ENCODE measurements around the gene GPR35.

Gene GPR35

DNA sequence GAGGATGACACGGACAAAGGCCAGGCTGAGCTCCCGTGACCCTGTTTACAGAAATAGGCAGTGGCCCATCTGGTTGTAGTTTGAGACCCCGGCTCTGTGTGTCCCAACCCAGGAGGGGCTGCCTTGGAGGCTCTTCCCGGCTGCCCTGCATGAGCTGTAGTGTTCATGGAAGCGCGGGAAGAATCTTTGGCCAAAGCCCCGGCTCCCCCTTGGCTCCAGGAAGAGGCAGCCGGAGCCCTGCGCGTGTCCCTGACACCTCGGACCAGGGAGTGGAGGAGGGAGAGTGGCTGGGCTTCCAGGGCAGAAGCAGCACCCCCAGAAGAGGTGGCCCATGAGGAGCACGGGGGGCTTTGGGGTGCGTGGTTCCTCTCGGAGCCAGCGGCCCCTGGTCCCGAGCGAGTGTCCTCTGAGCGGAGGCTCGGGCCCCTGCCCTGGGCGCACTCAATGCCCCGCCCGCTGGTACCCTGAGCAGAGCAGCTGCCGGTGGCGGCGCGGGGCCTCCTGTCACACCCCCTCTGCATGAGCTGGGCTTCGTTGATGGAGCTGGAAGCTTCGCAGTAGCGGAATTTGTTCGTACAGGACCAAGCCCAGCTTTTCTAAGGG lies 21.7 kb downstream of the GPR35 start:
- Mint-ChIP-seq H3K36me3 (ENCODE audit: low read depth) (no peaks in the 10 kb centered on the region), H3K9me3 (peaks cover 12% of the 10 kb centered on the region), H3K4me3 (no peak overlapping the region), H3K27me3 (ENCODE audit: low read depth, poor library complexity) (peaks cover 64% of the 10 kb centered on the region), H3K4me1 (peaks cover 30% of the 10 kb centered on the region), H3K27ac (no peak overlapping the region)
- TF ChIP-seq, protein P1, sequence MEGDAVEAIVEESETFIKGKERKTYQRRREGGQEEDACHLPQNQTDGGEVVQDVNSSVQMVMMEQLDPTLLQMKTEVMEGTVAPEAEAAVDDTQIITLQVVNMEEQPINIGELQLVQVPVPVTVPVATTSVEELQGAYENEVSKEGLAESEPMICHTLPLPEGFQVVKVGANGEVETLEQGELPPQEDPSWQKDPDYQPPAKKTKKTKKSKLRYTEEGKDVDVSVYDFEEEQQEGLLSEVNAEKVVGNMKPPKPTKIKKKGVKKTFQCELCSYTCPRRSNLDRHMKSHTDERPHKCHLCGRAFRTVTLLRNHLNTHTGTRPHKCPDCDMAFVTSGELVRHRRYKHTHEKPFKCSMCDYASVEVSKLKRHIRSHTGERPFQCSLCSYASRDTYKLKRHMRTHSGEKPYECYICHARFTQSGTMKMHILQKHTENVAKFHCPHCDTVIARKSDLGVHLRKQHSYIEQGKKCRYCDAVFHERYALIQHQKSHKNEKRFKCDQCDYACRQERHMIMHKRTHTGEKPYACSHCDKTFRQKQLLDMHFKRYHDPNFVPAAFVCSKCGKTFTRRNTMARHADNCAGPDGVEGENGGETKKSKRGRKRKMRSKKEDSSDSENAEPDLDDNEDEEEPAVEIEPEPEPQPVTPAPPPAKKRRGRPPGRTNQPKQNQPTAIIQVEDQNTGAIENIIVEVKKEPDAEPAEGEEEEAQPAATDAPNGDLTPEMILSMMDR (IDR thresholded peaks at IDR 0.05), result no peak
- no peak for DNase-seq

DNA sequence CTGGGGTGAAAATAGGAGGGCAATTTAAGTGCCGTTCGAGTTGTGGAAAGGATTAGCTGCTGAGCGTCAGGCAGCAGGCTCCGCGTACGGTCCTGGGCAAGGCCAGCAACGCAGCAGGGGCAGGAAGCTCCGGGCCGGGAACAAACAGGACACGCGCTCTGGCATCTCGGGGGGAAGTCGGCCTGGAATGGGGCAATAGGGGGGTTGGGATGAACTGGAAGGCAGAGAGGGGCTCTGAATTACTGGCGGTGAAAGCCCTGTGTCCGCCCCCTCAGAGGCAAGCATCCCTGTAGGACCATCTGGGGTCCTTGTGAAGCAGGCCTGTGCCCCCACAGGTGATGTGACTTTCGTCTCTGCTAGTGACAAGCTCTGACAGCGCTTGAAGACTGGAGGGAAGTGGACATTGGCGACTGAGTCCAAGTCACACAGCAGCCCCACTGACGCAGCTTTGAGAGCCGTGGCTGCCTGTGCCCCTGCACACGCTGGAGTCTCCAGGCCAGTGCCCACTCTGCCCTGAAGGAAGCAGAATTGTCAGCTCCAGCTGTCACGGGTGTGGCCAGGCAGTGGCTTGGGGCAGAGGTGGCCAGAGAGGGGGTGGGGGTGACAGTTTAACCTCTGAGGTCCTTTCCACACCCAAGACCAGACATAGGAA lies 22.3 kb downstream of the GPR35 start:
- H3K27ac Mint-ChIP-seq, result no peak overlapping the region
- TF ChIP-seq, protein P1 (IDR thresholded peaks at IDR 0.05), result no peak
- no peak overlapping the region for H3K4me3 Mint-ChIP-seq
- peaks cover 17% of the 10 kb centered on the region for H3K9me3 Mint-ChIP-seq
- no peaks in the 10 kb centered on the region for H3K36me3 Mint-ChIP-seq (ENCODE audit: low read depth)
- no peak for DNase-seq
- peaks cover 64% of the 10 kb centered on the region for H3K27me3 Mint-ChIP-seq (ENCODE audit: low read depth, poor library complexity)
- H3K4me1 Mint-ChIP-seq, result peaks cover 30% of the 10 kb centered on the region

DNA sequence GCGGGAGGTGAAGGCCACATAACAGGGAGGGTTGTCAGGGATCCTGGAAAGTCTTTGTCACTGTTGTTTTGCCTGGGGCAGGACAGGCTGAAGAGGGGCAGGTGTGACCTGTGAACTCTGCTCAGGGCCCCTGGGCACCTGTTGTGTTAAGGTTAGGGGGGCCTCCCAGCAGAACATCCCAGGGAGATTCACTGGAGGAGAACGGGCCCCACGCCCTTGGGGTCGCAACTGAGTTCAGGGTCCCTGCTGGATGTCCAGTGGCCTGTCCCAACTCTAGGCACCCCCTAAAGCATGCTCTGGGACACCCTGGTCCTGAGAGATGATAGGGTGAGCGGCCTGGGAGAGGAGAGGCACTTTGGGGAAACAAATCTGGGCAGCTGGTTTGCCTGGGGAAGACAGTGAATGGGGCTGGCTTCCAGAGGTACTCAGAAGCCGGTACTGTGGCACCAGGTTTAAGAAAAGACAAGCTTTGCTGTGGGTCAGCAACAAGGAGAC lies 22.9 kb downstream of the GPR35 start:
- H3K9me3 Mint-ChIP-seq, result peaks cover 22% of the 10 kb centered on the region

DNA sequence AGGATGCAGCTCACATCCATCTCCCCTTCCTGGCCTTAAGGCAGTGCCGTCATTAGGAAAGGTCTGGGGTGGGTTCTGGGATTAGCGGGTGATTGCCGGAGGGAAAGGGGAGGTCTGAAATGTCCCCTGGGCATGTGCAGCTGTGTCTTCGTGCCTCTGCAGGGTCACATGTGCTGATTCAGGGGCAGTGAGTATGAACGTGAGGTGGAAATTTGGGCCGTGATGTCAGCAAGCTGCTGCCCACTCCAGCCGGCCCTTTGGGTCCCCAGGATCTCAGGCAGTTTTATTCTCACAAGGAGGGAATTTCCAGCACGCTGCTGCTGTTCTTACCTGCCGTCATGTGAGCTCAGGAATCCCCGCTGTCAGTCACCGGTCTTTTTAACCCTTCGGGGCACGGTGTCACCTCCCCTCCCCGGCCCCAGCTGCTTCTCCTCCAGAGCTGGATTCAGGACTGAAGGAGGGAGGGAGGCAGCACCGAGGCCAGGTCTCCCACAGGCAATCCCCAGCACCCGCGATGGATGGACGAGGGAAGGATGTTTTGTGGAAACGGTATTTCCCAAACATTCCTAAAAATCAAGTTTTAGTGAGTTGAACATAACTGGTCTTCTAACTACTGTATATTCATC lies 23.5 kb downstream of the GPR35 start:
- no peak for DNase-seq
- Mint-ChIP-seq H3K4me1 (peaks cover 24% of the 10 kb centered on the region), H3K27ac (no peak overlapping the region), H3K4me3 (no peak overlapping the region), H3K36me3 (ENCODE audit: low read depth) (no peaks in the 10 kb centered on the region), H3K27me3 (ENCODE audit: low read depth, poor library complexity) (peaks cover 71% of the 10 kb centered on the region), H3K9me3 (peaks cover 26% of the 10 kb centered on the region)
- TF ChIP-seq, protein P1 (IDR thresholded peaks at IDR 0.05), result no peak

More for the DNA sequence above, 22.9 kb downstream of the GPR35 start:
- no peak for DNase-seq
- peaks cover 69% of the 10 kb centered on the region for H3K27me3 Mint-ChIP-seq (ENCODE audit: low read depth, poor library complexity)
- H3K4me1 Mint-ChIP-seq, result peaks cover 29% of the 10 kb centered on the region
- no peaks in the 10 kb centered on the region for H3K36me3 Mint-ChIP-seq (ENCODE audit: low read depth)
- H3K4me3 Mint-ChIP-seq, result no peak overlapping the region
- no peak overlapping the region for H3K27ac Mint-ChIP-seq
- TF ChIP-seq, protein P1 (IDR thresholded peaks at IDR 0.05), result no peak

DNA sequence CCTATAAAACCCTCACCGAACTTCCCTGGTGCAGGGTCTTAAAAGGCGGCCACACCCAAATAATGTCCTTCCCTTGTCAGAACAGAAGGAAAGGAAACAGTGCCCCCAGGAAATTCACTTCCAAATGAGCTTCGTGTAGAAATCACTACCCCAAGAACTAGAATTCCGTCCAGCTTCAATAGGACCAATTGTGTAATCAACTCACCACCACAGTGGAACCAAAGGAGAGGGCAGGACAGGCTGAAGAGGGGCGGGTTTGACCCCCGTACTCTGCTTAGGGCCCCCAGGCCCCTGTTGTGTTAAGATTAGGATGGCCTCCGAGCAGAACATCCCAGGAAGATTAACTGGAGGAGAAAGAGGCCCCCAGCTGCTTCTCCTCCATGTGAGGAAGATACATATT lies 24.1 kb downstream of the GPR35 start:
- DNase-seq, result no peak
- Mint-ChIP-seq H3K9me3 (peaks cover 26% of the 10 kb centered on the region), H3K4me1 (peaks cover 20% of the 10 kb centered on the region), H3K27me3 (ENCODE audit: low read depth, poor library complexity) (peaks cover 68% of the 10 kb centered on the region), H3K4me3 (no peak overlapping the region), H3K36me3 (ENCODE audit: low read depth) (no peaks in the 10 kb centered on the region), H3K27ac (no peak overlapping the region)
- TF ChIP-seq, protein P1 (IDR thresholded peaks at IDR 0.05), result no peak

All from nephron progenitor cell (in vitro differentiated cells).